GM12878 (cell line): ENCODE data around the gene MNAT1.

Experiments
- ESRRA ChIP-seq: IDR thresholded peaks from 2 replicates; pipeline ENCODE4 v1.6.1; 2012; ENCODE audit warnings: mild to moderate bottlenecking, low read length, improper control_type of control experiment
- MEF2A ChIP-seq: IDR thresholded peaks from 2 replicates; pipeline ENCODE4 v1.6.1; 2011; ENCODE audit warnings: low read depth, mild to moderate bottlenecking, low read length, moderate library complexity; ENCODE audit not compliant: insufficient read depth
- NR2C2 ChIP-seq: IDR thresholded peaks from 2 replicates; pipeline ENCODE4 v1.6.1; 2011; ENCODE audit warnings: borderline replicate concordance, low read depth; ENCODE audit not compliant: control insufficient read depth, insufficient read length
- POLR2A ChIP-seq: IDR thresholded peaks from 2 replicates; pipeline ENCODE4 v1.6.1; 2011; ENCODE audit warnings: low read depth, mild to moderate bottlenecking, low read length
- TF ChIP-seq, protein P1 (sequence below): fragments of 450-650 bp; IDR thresholded peaks from 2 replicates; pipeline ENCODE4 v1.6.1; 2016; ENCODE audit warnings: mild to moderate bottlenecking, moderate library complexity, borderline replicate concordance
- TF ChIP-seq, protein P2 (sequence below), 3 experiments: IDR thresholded peaks in 2 of 3; conservative IDR thresholded peaks in 1 of 3; 2 replicates each; pipeline ENCODE4 v1.5.1; 2011; ENCODE audit warnings: low read depth in 3 of 3, low read length in 3 of 3, mild to moderate bottlenecking in 3 of 3, control low read depth in 2 of 3, moderate library complexity in 2 of 3, inconsistent platforms in 1 of 3, mixed read lengths in 1 of 3; ENCODE audit not compliant: control insufficient read depth in 2 of 3, insufficient read depth in 1 of 3; ENCODE audit errors: extremely low read depth in 1 of 3
- TF ChIP-seq, protein P3 (sequence below): IDR thresholded peaks from 2 replicates; pipeline ENCODE4 v1.6.1; 2011; ENCODE audit warnings: borderline replicate concordance, low read depth, mild to moderate bottlenecking, moderate library complexity, mixed read lengths, low read length; ENCODE audit not compliant: insufficient read depth; ENCODE audit errors: extremely low read length

DNA sequence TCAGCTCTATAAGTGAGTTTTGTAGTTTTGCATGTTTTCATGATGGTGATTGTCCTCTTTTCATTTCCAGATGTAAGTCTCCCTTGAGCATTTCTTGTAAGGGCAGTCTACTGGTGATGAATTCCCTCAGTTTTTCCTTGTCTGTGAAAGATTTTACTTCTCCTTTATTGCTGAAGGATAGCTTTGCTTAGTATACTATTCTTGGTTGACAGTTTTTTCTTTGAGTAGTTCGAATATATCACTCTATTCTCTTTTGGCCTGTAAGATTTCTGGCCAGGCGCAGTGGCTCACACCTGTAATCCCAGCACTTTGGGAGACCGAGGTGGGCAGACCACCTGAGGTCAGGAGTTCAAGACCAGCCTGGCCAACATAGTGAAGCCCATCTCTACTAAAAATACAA lies 34.0 kb upstream of the MNAT1 start:
- TF ChIP-seq MEF2A = no peak
- TF ChIP-seq POLR2A = no peak
- TF ChIP-seq, protein P1, sequence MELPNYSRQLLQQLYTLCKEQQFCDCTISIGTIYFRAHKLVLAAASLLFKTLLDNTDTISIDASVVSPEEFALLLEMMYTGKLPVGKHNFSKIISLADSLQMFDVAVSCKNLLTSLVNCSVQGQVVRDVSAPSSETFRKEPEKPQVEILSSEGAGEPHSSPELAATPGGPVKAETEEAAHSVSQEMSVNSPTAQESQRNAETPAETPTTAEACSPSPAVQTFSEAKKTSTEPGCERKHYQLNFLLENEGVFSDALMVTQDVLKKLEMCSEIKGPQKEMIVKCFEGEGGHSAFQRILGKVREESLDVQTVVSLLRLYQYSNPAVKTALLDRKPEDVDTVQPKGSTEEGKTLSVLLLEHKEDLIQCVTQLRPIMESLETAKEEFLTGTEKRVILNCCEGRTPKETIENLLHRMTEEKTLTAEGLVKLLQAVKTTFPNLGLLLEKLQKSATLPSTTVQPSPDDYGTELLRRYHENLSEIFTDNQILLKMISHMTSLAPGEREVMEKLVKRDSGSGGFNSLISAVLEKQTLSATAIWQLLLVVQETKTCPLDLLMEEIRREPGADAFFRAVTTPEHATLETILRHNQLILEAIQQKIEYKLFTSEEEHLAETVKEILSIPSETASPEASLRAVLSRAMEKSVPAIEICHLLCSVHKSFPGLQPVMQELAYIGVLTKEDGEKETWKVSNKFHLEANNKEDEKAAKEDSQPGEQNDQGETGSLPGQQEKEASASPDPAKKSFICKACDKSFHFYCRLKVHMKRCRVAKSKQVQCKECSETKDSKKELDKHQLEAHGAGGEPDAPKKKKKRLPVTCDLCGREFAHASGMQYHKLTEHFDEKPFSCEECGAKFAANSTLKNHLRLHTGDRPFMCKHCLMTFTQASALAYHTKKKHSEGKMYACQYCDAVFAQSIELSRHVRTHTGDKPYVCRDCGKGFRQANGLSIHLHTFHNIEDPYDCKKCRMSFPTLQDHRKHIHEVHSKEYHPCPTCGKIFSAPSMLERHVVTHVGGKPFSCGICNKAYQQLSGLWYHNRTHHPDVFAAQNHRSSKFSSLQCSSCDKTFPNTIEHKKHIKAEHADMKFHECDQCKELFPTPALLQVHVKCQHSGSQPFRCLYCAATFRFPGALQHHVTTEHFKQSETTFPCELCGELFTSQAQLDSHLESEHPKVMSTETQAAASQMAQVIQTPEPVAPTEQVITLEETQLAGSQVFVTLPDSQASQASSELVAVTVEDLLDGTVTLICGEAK = no peak
- TF ChIP-seq, protein P2, sequence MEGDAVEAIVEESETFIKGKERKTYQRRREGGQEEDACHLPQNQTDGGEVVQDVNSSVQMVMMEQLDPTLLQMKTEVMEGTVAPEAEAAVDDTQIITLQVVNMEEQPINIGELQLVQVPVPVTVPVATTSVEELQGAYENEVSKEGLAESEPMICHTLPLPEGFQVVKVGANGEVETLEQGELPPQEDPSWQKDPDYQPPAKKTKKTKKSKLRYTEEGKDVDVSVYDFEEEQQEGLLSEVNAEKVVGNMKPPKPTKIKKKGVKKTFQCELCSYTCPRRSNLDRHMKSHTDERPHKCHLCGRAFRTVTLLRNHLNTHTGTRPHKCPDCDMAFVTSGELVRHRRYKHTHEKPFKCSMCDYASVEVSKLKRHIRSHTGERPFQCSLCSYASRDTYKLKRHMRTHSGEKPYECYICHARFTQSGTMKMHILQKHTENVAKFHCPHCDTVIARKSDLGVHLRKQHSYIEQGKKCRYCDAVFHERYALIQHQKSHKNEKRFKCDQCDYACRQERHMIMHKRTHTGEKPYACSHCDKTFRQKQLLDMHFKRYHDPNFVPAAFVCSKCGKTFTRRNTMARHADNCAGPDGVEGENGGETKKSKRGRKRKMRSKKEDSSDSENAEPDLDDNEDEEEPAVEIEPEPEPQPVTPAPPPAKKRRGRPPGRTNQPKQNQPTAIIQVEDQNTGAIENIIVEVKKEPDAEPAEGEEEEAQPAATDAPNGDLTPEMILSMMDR (IDR thresholded peaks at IDR 0.05 in 2 of 3, conservative IDR thresholded peaks at IDR 0.05 in 1 of 3; ENCODE audit: control insufficient read depth in 2 of 3, extremely low read depth in 1 of 3, insufficient read depth in 1 of 3, low read depth in 3 of 3, low read length in 3 of 3) = no peak
- TF ChIP-seq, protein P3, sequence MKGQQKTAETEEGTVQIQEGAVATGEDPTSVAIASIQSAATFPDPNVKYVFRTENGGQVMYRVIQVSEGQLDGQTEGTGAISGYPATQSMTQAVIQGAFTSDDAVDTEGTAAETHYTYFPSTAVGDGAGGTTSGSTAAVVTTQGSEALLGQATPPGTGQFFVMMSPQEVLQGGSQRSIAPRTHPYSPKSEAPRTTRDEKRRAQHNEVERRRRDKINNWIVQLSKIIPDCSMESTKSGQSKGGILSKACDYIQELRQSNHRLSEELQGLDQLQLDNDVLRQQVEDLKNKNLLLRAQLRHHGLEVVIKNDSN = no peak
- no peak for TF ChIP-seq NR2C2
- no peak for TF ChIP-seq ESRRA
